GM19025 (cell line): Measurements from ENCODE around the gene SHE.

Source experiments
- ATAC-seq: cut with Tn5 transposase; IDR thresholded peaks from one replicate; pipeline ENCODE4 v1.9.1; 2021; ENCODE audit warnings: mild to moderate bottlenecking, low read depth, moderate library complexity; ENCODE audit not compliant: unreplicated experiment

The SHE gene

GRCh38 chr1:154481053-154481452, 21.2 kb downstream of the SHE start:
- ATAC-seq = no peak

- ATAC-seq = no peak
Observed at GRCh38 chr1:154479764-154480421, 22.3 kb downstream of the SHE start.

GRCh38 chr1:154478639-154479038, 23.6 kb downstream of the SHE start:
- no peak for ATAC-seq

GRCh38 chr1:154478013-154478412, 24.2 kb downstream of the SHE start:
- no peak for ATAC-seq

- no peak for ATAC-seq
Observed at GRCh38 chr1:154476791-154477190, 25.4 kb downstream of the SHE start.

GRCh38 chr1:154474802-154475201, 27.4 kb downstream of the SHE start:
- no peak for ATAC-seq

- no peak for ATAC-seq
Observed at GRCh38 chr1:154471304-154471703, 30.9 kb downstream of the SHE start.

GRCh38 chr1:154469844-154470560, 32.2 kb downstream of the SHE start:
- ATAC-seq = no peak

GRCh38 chr1:154468535-154469250, 33.5 kb downstream of the SHE start:
- ATAC-seq = no peak

- ATAC-seq = no peak
Observed at GRCh38 chr1:154467434-154468102, 34.6 kb downstream of the SHE start.

- ATAC-seq = no peak
Observed at GRCh38 chr1:154466921-154467417, 35.2 kb downstream of the SHE start.

- ATAC-seq = no peak
Observed at GRCh38 chr1:154466206-154466605, 36.0 kb downstream of the SHE start.

GRCh38 chr1:154465621-154466195, 36.5 kb downstream of the SHE start:
- ATAC-seq = no peak

- ATAC-seq = no peak
Observed at GRCh38 chr1:154463512-154463990, 38.7 kb downstream of the SHE start.

- no peak for ATAC-seq
Observed at GRCh38 chr1:154460695-154461260, 41.4 kb downstream of the SHE start.

GRCh38 chr1:154459080-154459479, 43.1 kb downstream of the SHE start:
- ATAC-seq = no peak

- no peak for ATAC-seq
Observed at GRCh38 chr1:154456631-154457030, 45.6 kb downstream of the SHE start.

- ATAC-seq = no peak
Observed at GRCh38 chr1:154454386-154455120, 47.7 kb downstream of the SHE start.

- no peak for ATAC-seq
Observed at GRCh38 chr1:154453574-154454352, 48.4 kb downstream of the SHE start.
